Psoas muscle (tissue), 8 donors: ENCODE measurements around the gene C14orf132. TPM values are rescaled to one million over a fixed set of nuclear protein-coding genes. Genes with fewer than 3 reads are reported as not detected.

ENCODE experiments used
- ATAC-seq, 4 donors: fragments of 200-7000 bp; cut with Tn5 transposase; one replicate each; pipeline ENCODE4 v1.9.1; 2020; ENCODE audit warnings: moderate library complexity in 3 of 4, mild to moderate bottlenecking in 2 of 4
- DNase-seq, 2 donors: peaks; one replicate each; pipeline ENCODE4 v3.0.0-alpha.2; 2020
- H3K27ac ChIP-seq: fragments of 200-600 bp; one replicate; pipeline ENCODE4 v1.8.0; 2022
- H3K27me3 ChIP-seq, 3 donors: fragments of 200-600 bp in 1 of 3; one replicate each; pipeline versions ENCODE4 v1.6.1 to v1.8.0; 2013 to 2022; ENCODE audit warnings: low read length in 2 of 3, mild to moderate bottlenecking in 2 of 3, moderate library complexity in 1 of 3; ENCODE audit not compliant: insufficient read depth in 3 of 3
- H3K36me3 ChIP-seq, 2 donors: fragments of 200-600 bp in 1 of 2; one replicate each; pipeline versions ENCODE4 v1.6.1 to v1.8.0; 2013 to 2022; ENCODE audit warnings: low read depth in 1 of 2, mild to moderate bottlenecking in 1 of 2, moderate library complexity in 1 of 2; ENCODE audit not compliant: insufficient read depth in 1 of 2
- H3K4me1 ChIP-seq: fragments of 200-600 bp; one replicate; pipeline ENCODE4 v1.8.0; 2022
- H3K4me3 ChIP-seq: fragments of 200-600 bp; one replicate; pipeline ENCODE4 v1.8.0; 2022; ENCODE audit warnings: mild to moderate bottlenecking
- H3K9me3 ChIP-seq: fragments of 200-600 bp; one replicate; pipeline ENCODE4 v1.8.0; 2022
- CTCF ChIP-seq: fragments of 200-600 bp; IDR thresholded peaks from one replicate; pipeline ENCODE4 v1.8.0; 2022; ENCODE audit warnings: antibody characterized with exemption
- WGBS, 3 donors: extraction: QIAGEN DNeasy Blood & Tissue Kit; methylation state at CpG; one replicate each; pipeline versions ENCODE4 v1.1.6 to v1.1.7; 2013; 5-methylcytosine and 5-hydroxymethylcytosine counted together
- intact Hi-C, 2 donors: fragments of 100-400 bp; cut with DNase I; formaldehyde crosslinking; loops; one replicate each; pipeline versions ENCODE4 v1.11.0 to v1.14.2; 2022
- polyA plus RNA-seq, 3 donors: library from polyadenylated mRNA; stranded (reverse); fragments of 200-250 nt; gene quantifications; one replicate each; pipeline ENCODE4 v1.2.3, GENCODE V29; 2013
- total RNA-seq, 4 donors: library from RNA; stranded (reverse); fragmentation: NEBNext Ultra II Directional in 2 of 4; extraction: Animal tissue kit (Norgen Biotek cat#: 25700) in 2 of 4; gene quantifications; one replicate each; pipeline versions ENCODE4 v1.2.1 to v1.2.4, GENCODE V29; 2021 to 2023
- donor health status: healthy with polysubstance abuse.
- donor health status: DM: no; HTN: no; CAD: no; lungs with moderate emphysema.
- donor health status: Bipolar disorder and iron deficiency.
- donor health status: healthy.
- donor health status: DM: yes; HTN: yes; CAD: no.
- donor health status: DM: no; HTN: no; CAD: no.
- donor health status: DM: no; HTN: no; CAD: no.
- donor health status: DM: yes; HTN: yes; CAD: no.

C14orf132 gene
- total and polyA plus RNA-seq, 7 donors: 0.57 to 5.3 (median 0.86) TPM

GRCh38 chr14:96119947-96120346 is 80.8 kb downstream of the C14orf132 start:
- H3K36me3 ChIP-seq: no peaks in the 10 kb centered on the region
- DNase-seq (no peak), ATAC-seq (no peak)
- H3K27me3 ChIP-seq: peaks cover 0 to 7% (median 0%) of the 10 kb centered on the region in 3 donors
- no peak overlapping the region for H3K4me3 ChIP-seq
- H3K27ac ChIP-seq: no peak overlapping the region
- intact Hi-C loops: no loop called here
- WGBS, 3 donors: 67 to 72% (median 69%) methylated on average over 2 of the region's 2 CpGs
- H3K4me1 ChIP-seq: no peaks in the 10 kb centered on the region
- H3K9me3 ChIP-seq: no peaks in the 10 kb centered on the region
- TF ChIP-seq CTCF: no peak

GRCh38 chr14:96120392-96120791 is 81.2 kb downstream of the C14orf132 start:
- H3K27me3 ChIP-seq: peaks cover 0 to 7% (median 0%) of the 10 kb centered on the region in 3 donors
- intact Hi-C loops: no loop called here
- TF ChIP-seq CTCF: no peak
- DNase-seq (no peak), ATAC-seq (no peak)
- no peak overlapping the region for H3K27ac ChIP-seq
- 65 to 71% (median 71%) methylated on average over 3 of the region's 3 CpGs for WGBS, 3 donors
- H3K36me3 ChIP-seq: no peaks in the 10 kb centered on the region
- H3K4me3 ChIP-seq: no peak overlapping the region
- H3K9me3 ChIP-seq: no peaks in the 10 kb centered on the region
- no peaks in the 10 kb centered on the region for H3K4me1 ChIP-seq

- Histone ChIP-seq H3K27ac (no peak overlapping the region), H3K27me3 (peaks cover 0 to 7% (median 0%) of the 10 kb centered on the region in 3 donors), H3K4me1 (no peaks in the 10 kb centered on the region), H3K4me3 (no peak overlapping the region), H3K9me3 (no peaks in the 10 kb centered on the region), H3K36me3 (no peaks in the 10 kb centered on the region)
- 83 to 89% (median 84%) methylated on average over 4 of the region's 4 CpGs for WGBS, 3 donors
- ATAC-seq (no peak), DNase-seq (no peak)
- TF ChIP-seq CTCF: no peak
- intact Hi-C loops: no loop called here
Measured at GRCh38 chr14:96120941-96121340, 81.8 kb downstream of the C14orf132 start.

- Histone ChIP-seq H3K27me3 (peaks cover 0 to 6% (median 0%) of the 10 kb centered on the region in 3 donors), H3K36me3 (no peaks in the 10 kb centered on the region), H3K4me1 (no peaks in the 10 kb centered on the region), H3K4me3 (no peak overlapping the region), H3K27ac (no peak overlapping the region), H3K9me3 (no peaks in the 10 kb centered on the region)
- no peak for TF ChIP-seq CTCF
- 87 to 88% (median 88%) methylated on average over 4 of the region's 4 CpGs for WGBS, 3 donors
- no peak for DNase-seq
- intact Hi-C loops: no loop called here
- ATAC-seq: no peak
Measured at GRCh38 chr14:96121660-96122395, 82.7 kb downstream of the C14orf132 start.

GRCh38 chr14:96122496-96122895 is 83.3 kb downstream of the C14orf132 start:
- Histone ChIP-seq H3K36me3 (no peaks in the 10 kb centered on the region), H3K4me1 (no peaks in the 10 kb centered on the region), H3K4me3 (no peak overlapping the region), H3K9me3 (no peaks in the 10 kb centered on the region), H3K27me3 (no peaks in the 10 kb centered on the region), H3K27ac (no peak overlapping the region)
- DNase-seq (no peak), ATAC-seq (no peak)
- intact Hi-C loops: no loop called here
- no peak for TF ChIP-seq CTCF
- WGBS, 3 donors: 57 to 67% (median 60%) methylated on average over 6 of the region's 6 CpGs
